GM19043 (cell line): ENCODE measurements around the gene GAL3ST3.
"Not testable (repeated sequence)": the region's sequence is repeated elsewhere in the genome, so short reads cannot be mapped to it uniquely, and the experiment has no call there.

ENCODE experiments used
- ATAC-seq: cut with Tn5 transposase; IDR thresholded peaks from one replicate; pipeline ENCODE4 v1.9.1; 2021; ENCODE audit warnings: low read depth; ENCODE audit not compliant: unreplicated experiment

The GAL3ST3 gene, protein sequence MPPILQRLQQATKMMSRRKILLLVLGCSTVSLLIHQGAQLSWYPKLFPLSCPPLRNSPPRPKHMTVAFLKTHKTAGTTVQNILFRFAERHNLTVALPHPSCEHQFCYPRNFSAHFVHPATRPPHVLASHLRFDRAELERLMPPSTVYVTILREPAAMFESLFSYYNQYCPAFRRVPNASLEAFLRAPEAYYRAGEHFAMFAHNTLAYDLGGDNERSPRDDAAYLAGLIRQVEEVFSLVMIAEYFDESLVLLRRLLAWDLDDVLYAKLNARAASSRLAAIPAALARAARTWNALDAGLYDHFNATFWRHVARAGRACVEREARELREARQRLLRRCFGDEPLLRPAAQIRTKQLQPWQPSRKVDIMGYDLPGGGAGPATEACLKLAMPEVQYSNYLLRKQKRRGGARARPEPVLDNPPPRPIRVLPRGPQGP

DNA sequence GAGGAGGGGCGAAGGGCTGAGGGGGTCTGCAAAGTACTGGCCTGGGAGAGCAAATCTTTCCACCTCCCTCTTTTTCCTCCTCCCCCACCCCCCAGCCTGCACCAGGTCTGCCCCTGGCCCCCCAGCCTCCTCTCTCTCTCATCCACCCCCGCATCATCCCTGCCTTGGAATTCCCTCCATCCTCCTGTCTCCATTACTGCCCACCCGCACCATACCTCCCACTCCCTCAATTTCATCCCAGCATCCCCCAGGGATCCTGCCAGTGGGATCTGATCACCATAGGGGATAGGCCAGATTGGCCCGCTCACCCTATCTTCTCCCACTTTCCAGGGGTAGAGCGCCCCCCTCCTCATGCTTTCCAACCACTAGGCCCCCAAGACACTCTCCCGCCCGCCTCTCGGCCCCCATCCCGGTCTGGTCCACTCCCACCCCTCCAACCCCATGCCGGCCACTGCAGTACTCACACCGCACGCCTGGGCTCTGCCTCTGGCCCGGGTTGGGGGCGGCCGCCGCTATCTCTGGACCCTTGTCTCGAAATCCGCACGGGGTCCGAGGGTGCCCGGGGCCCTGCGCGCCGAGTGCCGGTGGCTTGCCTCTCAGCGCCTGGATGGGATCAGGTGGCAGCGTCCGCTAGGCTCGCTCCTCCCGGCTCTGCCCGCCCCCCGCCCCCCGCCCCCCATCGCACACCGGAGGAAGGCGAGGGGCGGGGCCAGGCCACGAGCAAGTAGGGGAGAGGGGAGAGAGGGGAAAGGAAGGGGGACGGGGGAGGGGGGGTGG lies at the start of gene GAL3ST3:
GAL3ST3 (minus strand) TSS at position 615 of the 777 bp plus-strand sequence. CDS start 3,746 bp downstream, outside the sequence.
- no peak for ATAC-seq

DNA sequence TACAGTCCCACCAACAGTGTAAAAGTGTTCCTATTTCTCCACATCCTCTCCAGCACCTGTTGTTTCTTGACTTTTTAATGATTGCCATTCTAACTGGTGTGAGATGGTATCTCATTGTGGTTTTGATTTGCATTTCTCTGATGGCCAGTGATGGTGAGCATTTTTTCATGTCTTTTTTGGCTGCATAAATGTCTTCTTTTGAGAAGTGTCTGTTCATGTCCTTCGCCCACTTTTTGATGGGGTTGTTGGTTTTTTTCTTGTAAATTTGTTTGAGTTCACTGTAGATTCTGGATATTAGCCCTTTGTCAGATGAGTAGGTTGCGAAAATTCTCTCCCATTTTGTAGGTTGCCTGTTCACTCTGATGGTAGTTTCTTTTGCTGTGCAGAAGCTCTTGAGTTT lies 43.2 kb upstream of the GAL3ST3 start:
- ATAC-seq, result not testable (repeated sequence)

DNA sequence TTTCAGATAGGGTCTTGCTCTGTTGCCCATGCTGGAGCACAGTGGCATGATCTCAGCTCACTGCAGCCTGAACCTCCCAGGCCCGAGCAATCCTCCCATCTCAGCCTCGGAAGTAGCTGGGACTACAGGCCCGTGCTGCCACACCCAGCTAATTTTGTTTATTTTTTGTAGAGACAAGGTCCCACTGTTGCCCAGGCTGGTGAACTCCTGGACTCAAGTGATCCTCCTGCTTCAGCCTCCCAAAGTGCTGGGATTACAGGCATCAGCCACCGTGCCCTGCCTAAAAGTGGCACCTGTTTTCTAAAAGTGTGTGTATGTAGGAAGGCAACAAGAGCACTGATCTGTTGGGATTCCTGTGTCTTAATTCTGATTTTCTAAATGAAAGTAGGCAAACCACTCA lies 41.3 kb upstream of the GAL3ST3 start:
- no peak for ATAC-seq

DNA sequence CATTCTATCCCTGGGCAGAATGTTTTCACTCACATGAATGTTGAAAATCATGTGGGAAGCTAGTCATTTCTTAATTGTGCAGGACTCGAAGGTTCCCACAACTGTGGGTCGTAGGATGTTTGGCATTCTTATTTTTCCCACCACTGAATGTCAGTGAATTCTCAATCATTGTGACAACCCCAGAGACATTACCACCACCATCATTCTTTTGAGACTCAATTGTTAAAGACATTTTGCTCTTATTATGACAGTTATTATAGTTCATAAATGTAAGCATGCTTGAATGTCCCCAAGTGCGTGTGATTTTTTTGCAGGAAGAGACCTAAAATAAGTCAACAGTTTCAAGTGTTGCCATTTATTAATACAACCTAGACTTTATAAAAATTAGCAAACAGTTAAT lies 40.1 kb upstream of the GAL3ST3 start:
- ATAC-seq, result no peak

DNA sequence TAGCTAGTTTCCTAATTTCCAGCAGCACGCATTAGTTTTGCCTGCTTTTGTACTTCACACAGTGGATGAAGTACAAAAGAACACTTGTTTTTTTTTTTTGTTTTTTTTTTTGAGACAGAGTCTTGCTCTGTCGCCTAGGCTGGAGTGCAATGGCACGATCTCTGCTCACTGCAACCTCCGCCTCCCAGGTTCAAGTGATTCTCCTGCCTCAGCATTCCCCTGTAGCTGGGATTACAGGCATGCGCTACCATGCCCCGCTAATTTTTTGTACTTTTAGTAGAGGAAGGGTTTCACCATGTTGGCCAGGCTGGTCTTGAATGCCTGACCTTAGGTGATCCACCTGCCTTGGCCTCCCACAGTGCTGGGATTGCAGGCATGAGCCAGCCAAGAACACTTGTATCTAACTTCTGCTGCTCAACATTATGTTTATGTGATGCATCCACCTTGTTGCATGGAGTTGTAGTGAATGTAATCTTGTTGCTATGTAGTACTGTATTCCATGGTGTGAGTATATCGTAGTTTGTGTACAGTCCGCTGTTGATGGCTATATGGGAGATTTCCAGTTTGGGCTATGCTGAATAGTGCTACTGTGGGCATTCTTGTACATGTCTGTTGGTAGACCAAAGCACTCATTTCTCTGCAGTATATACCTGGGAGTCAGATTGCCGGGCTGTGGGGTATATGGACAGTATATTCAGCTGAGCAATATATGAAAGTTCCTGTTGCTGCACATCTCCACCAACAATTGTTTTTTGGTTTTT lies 38.4 kb upstream of the GAL3ST3 start:
- no peak for ATAC-seq

DNA sequence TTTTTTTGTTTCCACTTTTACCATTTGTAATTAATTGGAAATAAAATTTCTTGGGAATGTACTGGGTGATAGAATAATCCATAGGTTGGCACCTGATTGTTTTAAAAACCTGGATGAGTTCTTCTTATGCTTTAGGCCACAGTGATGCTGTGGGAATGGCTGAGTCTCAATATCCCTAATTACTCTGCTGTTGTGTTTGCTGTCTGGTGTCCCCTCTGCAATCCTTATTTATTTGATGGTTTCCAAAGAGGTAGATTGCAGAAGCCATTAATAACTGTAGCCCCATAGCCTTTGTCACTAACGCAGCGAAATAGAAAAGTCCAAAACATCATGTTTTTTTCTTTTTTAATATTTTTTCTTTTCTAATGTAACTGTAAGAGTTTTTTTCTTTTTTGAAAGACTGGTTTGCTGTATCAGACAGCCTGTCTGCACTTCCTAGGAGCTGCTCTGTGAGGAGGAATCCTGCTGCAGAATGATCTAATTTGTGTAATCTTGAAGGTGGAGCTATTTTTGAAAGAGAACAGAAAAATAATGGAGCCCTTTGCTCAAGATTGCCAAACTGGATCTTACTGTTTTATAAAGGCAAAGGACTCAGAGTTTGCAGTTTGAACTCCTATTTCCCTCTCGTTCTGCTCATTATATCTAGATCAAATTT lies 36.0 kb upstream of the GAL3ST3 start:
- ATAC-seq, result no peak

DNA sequence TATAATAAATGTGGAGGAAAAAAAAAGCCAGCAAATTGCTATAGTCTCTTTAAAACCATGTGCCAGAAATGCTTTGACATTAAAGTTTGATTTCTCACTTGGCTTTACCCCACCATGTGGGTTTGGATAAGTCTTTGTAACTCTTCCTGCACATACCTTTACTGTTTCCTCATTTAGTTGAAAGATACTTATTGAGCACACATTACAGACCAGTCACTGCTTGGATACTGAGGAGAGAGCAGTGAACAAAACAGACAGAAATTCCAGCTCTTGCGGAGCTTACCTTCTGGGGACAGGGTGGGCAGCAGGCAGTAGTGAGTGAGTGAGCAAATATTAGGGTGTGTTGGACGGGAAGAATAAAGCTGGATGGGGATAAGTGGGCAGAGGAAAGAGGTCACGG lies 34.8 kb upstream of the GAL3ST3 start:
- no peak for ATAC-seq

DNA sequence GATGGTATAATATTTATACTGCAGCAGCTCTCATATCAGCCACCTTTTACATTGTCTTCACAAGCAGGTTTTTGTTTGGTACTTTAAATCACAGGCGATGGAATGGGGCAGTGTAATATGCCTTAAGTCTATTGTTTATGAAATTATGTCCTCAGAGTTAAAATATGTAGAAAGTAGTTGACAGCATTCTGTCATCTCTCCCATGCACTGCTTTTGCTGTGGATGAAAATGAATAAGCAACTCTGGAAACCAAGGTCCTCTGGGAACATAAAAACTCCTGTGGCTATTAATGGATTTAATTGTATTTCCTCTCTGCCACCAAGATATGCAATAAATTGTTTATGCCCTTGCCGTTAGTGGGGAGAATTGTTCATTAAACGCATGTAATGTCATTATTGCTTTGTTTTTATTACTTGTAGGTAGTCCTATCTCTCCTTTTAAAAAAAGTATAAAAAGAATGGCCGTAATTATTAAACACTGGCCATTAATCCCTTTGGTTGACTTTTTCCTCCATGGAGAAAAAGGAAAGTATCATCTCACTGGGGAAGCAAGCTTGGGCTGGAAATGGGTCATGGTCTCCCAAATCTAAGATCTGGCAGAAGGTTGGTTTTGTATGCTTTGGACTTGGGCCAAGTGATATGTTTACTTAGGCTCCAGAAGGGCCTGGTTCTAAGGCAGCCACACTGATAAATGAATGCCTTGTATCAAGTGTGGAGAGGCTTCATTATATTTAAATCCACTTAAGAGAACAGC lies 34.2 kb upstream of the GAL3ST3 start:
- no peak for ATAC-seq

DNA sequence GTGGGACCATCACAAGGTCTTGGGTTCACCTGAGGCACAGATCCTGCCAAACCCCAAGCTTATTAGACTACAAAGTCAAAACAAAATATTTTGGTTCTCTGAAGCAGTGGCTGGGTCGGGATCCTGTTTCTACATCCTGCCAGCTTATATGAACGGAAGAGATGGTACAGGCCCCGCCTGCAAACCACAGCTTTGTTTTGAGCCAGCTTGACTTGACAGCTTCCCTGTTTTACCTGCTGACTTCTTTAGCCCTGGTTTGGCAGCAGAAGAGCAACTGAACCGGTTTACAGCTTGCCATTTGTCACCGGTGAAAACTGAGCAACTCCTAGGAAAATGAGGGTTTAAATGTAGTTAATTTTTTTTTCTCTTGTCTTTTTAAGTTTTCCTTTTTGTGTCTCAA lies 32.5 kb upstream of the GAL3ST3 start:
- ATAC-seq, result no peak

DNA sequence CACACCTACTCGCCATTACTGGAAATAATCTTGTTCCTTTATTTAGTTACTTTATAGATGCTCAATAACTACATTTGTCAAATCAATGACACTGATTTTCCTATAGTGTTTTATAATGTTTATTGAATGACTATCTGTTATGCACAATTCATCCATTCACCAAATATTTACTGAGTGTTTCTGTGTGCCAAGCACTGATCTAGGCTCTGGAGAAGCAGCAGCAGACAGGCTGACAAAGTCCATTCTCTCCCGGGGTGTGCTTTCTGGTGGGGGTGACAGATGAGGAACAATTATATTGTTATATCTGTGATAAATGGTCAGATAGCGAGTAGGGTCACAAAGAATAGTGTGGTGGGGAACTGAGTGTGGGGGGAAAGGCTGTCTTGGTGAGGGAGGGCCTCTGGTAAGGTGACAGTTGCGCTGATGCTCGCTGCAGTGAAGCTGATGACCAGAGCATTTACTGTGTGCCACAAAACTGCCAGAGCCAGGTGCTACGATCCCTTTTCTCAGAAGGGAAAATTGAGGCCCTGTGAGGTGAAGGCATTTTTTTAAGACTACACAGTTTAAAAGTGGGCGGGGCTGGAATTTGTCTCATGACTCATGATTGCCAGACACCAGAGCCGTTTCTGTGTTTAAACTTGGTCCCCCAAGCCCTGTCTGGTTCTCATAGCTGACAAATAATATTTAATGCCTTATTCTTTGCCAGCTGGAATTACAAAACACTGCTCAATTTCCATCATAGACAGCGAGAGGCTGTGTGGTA lies 31.3 kb upstream of the GAL3ST3 start:
- ATAC-seq, result no peak

DNA sequence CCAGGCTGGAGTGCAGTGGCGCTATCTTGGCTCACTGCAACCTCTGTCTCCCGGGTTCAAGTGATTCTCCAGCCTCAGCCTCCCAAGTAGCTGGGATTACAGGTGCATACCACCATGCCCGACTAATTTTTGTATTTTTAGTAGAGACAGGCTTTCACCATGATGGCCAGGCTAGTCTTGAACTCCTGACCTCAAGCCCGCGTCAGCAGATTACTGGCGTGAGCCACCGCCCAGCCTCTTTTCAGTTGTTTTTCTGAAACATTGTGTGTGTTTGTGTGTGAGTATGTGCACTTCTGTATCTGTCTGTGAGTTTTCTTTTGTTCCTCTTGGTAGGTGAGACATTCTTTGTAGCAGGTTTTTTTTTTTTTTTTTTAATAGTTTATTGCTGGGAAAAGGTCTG lies 30.0 kb upstream of the GAL3ST3 start:
- not testable (repeated sequence) for ATAC-seq

DNA sequence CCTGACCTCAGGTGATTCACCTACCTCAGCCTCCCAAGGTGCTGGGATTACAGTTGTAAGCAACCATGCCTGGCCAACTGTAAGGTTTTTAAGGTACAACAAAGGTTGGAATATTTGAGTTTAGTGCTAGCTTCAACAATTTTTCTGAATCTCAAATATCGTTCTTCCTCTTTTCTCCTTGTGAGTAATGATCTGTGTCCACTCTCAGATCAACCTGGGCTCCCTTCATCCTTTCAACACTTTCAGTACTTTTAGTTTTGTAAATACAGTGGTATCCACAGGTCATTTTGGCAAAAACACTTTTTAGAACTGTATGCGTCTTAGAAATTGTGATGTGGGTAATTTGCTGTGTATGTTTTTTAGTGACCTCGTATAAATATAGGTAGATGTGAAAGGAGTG lies 29.0 kb upstream of the GAL3ST3 start:
- ATAC-seq, result no peak

DNA sequence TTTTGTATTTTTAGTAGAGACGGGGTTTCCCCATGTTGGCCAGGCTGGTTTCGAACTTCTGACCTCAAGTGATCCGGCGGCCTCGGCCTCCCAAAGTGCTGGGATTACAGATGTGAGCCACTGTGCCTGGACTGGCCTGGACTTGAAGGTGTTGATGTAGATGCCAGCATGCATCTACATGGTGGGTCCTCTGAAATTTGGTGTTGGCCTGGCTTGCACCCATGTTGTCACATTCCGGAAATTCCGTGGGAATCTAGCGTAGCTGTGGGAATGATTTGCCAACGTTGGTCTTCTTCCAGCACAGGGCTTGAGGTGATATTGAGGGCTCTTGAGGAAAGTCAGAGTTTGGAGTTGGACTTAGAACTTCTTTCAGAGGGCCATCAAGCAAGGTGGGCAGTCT lies 27.6 kb upstream of the GAL3ST3 start:
- ATAC-seq, result no peak

DNA sequence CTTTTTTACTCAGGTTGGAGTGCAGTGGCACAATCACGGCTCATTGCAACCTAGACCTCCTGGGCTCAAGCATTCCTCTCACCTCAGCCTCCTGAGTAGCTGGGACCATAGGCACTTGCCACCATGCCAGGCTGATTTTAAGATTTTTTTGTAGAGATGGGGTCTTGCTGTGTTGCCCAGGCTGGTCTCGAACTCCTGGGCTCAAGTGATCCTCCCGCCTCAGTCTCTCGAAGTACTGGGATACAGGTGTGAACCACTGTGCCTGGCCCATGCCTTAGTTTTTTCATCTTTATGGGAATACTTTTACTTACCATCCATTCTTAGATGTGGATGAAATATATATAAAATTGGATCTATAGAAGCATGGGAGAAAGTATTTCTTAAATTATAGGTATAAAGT lies 26.3 kb upstream of the GAL3ST3 start:
- no peak for ATAC-seq

DNA sequence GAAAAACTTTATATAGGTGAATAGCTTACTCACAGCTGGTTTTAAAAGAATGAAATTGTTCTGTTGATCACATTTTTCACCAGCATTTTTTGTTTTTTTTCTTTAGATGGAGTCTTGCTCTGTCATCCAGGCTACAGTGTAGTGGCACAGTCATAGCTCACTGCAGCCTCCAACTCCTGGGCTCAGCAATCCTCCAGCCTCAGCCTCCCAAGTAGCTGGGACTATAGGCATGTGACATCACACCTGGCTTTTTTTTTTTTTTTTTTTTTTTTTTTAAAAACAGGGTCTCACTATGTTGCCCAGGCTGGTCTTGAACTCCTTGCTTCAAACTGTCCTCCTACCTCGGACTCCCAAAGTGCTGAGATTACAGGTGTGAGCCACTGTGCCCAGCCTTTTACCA lies 24.7 kb upstream of the GAL3ST3 start:
- no peak for ATAC-seq

DNA sequence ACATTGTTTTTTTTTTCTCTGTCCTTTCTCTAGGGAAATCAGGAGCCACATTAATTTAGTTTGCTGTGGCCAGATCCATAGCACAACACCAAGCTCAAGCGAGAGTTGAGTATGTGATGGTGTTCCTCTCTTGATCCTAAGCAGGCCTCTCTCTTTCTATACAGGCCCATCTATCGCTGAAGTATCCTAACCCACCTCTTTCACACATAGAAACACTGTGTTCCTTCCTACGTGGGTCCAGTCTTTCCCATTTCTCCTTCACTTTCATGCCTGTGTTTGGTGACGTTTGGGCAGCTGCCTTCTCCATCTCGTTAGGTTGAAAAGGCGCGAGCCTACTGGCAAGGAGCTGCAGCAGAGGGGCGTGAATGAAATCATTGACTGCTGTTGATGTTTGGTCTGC lies 23.6 kb upstream of the GAL3ST3 start:
- no peak for ATAC-seq

DNA sequence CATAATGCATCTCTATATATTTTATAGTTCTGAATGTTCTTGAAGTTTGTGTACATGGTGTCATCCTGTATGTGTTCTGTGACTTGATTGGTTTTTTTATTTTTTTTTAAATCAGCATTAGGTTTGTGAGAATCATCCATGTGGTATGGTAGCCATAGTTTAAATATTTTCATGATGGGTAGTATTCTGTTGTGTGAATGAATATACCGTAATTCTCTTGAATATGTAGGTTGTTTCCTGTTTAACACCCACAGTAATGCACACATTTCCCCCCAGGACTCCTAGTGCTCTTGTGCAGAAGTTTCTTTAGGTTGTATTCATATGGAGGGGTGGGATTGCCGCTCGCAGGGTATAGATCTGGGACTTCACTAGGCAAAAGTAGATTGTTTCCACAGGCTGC lies 23.1 kb upstream of the GAL3ST3 start:
- no peak for ATAC-seq

DNA sequence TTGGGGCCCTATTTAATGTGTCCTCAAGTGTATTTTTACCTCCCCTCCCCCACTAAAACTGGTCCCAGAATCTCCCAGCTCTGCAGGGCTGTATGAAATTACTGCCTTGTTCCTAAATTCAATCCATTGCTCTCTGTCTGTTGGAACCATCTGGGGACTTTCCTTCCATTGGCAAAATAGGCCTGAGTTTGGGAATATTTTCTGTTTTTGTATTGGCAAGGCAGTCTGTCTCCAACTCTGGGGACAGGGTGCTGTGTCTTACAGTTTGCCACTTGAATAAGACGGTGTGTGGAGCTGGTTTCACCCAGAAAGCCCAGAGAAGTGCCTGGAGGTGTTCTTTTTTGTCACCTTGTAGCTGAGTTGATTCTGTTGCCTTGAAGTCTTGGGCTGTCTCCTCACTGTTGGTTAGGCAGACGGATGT lies 22.4 kb upstream of the GAL3ST3 start:
- no peak for ATAC-seq
